ENCODE results near the gene ELFN2.

Gene ELFN2

DNA sequence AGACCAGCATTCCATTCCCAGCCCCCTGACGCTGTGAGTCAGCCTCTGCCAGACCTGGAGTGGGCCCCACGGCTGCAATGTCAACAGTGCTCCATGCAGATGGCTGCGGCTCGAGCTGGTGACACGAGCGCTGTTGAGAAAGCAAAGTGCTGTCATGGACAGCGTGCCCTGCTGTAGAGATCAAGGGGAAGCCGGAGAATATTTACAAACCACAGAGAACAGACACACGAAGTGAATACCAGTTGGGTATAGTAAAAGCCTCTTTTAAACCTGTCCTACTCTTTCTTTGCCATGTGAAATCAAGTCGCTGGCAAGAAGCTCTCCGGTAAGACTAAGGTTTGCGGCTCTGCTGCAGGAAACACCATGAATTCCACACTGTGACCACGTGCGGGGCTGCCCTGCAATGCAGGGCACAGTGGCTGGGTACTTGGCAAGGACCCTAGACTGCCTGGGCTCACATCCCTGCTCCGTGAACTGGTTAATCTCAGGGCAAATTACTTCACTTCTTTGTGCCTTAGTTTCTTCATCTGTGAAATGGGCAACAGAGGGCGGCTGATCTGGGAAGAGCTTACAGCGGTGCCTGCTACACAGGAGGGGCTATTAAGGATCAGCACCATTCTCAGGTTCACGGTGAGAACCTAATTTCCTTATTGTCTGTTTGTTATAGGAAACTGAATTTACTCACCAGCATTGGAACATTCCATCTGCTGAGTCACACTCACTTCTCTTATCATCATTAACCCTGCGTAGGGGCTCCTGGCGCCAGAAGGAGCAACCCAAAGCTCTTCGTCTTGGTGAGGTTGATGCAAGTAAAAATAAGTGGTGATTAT is 27.8 kb upstream of the ELFN2 start:
- DNase-seq: no peak

- DNase-seq: no peak
Measured at GRCh38 chr22:37453696-37454095, 26.4 kb upstream of the ELFN2 start.

- DNase-seq: no peak
Measured at GRCh38 chr22:37451218-37451617, 23.9 kb upstream of the ELFN2 start.

DNA sequence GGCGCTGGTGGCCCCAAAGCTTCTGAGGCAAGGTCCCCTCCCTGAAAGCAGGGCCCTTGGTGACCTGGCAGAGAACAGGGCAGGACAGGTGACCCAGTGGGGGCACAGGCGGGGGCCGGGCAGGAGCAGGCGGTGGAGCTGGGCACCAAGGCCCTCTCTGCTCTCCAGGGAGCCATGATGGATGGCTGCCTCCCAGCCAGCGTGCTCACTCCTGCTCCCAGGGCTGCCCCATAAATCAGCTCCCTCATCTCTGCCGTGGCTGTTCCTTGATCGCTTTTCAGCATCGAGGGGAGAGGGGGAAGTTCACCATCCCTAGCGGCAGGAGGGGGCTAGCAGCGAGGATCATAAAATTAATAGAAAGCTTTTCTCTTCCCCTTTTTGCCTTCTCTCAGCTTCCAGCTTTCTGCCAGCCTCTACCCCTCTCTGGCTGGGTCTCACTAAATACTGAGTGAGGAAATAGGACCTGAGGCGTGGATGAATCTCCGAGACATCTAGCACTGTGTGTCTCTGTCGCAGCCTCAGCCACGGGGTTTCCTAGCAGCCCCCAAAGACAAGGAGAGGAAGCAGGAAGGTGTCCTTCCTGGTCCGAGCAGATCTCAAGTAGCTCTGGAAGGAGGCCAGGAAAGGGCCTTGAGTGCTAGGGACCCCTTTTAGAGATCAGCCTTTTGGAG is 22.2 kb upstream of the ELFN2 start:
- DNase-seq: no peak

DNA sequence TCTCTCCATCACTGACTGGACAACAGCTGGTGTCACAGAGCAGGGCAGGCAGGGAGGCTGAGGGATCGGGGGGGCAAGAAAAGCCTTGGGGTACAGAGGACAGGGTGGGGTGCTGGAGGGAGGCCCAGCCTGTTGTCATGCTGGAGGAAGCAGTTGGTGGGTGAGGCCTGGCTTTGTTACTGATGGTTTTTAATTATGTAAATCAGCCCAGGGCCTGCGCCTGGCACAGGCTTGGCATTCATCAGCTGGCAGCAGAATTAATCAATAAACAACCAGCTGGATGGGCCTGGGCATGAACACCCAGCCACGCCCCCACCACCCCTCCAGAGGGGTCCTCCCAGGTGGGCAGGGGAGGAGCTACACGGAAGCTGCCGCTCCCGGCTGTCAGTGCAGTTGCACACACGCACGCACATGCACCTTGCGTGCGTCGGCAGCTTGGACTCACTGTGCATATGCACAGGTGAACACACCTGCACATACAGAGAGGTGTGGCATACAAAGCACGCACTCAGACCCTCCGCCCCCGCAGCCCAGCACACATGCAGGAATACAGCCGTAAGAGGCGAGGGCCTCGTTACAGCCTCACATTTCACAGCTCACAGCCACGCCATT is 21.3 kb upstream of the ELFN2 start:
- DNase-seq: no peak

DNA sequence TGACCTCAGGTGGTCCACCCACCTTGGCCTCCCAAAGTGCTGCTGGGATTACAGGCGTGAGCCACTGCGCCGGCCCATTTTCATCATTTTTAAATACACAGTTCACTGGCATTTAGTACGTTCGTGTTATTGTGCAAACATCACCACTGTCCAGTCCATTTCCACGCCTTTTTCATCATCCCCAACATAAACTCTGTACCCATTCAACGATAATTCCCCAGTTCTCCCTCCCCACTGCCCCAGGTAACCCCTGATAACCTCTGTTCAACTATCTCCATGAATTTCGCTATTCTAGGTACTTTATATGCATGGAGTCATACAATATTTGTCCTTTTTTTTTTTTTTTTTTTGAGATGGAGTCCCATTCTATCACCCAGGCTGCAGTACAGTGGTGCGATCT is 18.2 kb upstream of the ELFN2 start:
- no peak for DNase-seq

- DNase-seq: no peak
Measured at GRCh38 chr22:37443977-37444376, 16.7 kb upstream of the ELFN2 start.

DNA sequence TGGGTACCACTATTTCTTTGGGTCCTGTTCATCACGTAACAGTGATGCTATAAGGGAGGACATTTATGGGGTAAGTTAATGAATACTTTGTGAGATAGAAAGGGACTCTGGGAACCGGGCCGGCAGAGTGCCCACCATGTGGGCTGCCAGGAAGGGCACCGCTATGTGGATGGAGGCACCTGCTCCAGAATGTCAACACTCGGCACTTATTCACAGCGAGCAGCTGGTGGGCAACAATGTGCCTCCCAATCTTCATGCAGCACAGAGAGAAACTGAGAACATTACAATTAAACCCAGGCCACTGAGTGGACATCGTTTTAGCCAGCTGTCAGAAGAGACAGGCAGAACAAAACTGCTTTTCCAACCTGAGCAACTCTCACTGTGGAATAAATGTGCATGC is 15.8 kb upstream of the ELFN2 start:
- no peak for DNase-seq

DNA sequence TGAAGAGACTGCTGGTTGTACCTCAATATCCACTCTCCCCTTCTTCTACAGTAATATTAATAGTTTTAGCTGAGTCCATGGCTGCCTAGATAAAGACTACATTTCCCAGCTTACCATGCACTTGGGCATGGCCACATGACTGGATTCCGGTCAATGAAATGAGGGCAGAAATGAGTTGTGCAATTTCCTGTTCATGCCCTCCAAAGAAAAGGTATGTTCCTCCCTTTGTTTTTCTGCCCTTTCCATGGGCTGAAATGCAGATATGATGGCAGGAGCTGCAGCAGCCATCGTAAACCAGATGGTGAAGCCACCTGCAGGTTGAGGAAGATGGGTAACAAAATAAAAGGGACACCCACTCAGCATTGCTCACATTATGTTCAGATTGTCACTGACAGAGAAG is 15.3 kb upstream of the ELFN2 start:
- no peak for DNase-seq

DNA sequence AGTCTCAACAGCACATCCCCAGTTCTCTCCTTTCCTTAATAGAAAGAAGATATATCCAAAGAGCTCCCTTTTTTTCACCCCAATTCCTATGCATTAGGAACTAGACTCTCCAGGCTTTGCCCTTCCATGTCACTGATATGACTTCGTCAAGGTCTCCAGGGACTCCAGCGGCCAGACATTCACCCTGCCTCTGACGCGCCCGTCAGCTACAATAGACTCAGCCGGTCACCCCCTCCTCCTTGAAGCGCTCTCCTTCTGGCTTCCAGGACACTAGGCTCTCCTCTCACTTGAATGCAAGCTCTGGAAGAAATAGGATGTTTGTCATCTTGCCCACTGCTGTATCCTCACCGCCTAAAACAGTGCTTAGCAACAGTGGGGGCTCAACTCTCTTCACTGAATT is 14.9 kb upstream of the ELFN2 start:
- no peak for DNase-seq

DNA sequence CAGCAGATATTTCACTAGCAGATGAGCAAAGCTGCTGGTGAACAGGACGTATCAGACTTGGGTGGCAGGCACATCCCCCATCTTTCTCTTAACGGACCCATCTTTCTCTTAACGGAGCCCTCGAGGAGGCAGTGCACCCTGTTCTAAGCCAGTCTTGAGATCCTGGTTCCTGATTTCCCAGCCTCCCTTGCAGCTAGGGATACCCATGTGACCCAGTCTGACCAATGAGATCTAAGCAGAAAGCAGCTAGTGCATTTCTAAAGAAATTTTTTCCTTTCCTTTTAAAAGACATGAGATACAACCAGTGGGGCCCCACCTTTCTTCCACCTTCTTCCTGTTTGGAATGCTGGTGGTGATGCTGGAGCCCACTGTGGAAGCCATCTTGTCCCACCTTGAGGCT is 13.6 kb upstream of the ELFN2 start:
- DNase-seq: no peak

DNA sequence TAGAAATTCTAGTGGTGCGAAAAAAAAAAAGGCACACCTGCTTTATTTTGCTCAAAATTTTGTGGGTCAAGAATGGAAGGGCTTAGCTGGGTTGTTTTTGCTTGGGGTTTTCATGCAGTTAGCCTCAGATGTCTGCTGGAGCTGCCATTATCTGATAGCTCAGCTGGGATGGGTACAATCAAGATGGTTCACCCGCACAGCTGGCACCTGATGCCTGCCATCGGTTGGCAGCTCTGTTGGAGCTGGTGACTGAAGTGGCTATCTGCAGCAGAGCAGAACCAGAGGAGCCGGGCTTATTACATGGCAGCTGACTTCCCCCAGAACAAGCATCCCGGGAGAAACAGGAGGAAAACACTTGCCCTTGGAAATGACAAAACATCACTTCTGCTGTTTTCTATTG is 12.1 kb upstream of the ELFN2 start:
- no peak for DNase-seq

- no peak for DNase-seq
Measured at GRCh38 chr22:37435970-37436603, 8.8 kb upstream of the ELFN2 start.

DNA sequence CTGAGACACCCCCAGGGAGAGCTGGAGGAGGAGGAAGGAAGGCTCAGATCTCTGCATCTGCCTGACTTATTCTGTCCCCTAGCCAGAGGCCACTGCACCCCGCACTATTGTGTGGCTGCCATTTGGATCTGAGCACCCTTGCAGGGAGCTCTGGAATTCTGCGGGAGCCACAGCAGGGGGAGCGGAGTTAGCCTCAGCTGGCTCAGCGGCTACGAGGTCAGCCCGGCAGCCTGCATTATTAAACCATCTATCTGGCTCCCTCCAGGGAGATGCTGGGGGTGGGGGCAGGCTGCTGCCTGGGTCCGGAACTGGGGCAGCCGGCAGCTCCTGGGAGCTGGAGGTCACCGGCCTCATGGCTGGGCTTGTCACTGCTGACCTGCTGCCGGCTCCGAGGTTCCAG is 6.5 kb upstream of the ELFN2 start:
- no peak for DNase-seq

DNA sequence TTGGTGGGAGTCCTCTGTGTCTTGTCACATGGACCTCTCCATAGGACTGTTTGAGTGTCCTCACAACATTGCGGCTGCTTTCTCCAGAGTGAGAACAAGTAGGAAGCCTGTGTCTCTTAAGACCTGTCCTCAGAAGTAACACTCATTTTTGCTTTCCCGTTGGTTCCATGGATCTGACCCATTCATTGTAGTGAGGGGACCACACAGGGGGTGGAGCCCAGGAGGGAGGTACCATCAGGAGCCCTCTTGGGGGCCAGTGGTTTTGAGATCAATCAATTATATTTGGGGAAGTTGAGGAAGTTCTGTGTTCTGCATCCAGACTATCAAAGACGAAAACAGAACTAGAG is 5.4 kb upstream of the ELFN2 start:
- DNase-seq: no peak

GRCh38 chr22:37431801-37432707 is 4.8 kb upstream of the ELFN2 start:
- DNase-seq: no peak

DNA sequence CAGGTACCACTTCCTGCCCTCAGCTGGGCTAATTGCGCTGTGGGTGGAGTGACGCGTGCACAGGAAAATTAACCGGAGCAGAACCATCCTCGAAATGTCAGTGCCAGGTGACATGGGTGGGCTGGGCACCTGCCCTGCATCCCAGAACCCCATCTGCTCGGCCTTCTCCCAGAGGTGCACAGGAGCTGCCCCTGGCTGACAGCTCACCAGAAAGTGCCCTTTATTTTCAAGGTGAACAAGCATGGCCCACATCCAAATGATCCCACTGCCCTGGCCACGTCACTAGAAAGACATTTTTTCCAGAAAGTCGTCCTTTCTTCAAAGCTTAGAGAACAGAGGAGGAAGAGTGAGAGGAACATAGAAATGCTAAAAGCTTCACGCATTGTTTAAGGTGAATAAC is 4.1 kb upstream of the ELFN2 start:
- no peak for DNase-seq

- DNase-seq: no peak
Measured at GRCh38 chr22:37430941-37431340, 3.7 kb upstream of the ELFN2 start.

DNA sequence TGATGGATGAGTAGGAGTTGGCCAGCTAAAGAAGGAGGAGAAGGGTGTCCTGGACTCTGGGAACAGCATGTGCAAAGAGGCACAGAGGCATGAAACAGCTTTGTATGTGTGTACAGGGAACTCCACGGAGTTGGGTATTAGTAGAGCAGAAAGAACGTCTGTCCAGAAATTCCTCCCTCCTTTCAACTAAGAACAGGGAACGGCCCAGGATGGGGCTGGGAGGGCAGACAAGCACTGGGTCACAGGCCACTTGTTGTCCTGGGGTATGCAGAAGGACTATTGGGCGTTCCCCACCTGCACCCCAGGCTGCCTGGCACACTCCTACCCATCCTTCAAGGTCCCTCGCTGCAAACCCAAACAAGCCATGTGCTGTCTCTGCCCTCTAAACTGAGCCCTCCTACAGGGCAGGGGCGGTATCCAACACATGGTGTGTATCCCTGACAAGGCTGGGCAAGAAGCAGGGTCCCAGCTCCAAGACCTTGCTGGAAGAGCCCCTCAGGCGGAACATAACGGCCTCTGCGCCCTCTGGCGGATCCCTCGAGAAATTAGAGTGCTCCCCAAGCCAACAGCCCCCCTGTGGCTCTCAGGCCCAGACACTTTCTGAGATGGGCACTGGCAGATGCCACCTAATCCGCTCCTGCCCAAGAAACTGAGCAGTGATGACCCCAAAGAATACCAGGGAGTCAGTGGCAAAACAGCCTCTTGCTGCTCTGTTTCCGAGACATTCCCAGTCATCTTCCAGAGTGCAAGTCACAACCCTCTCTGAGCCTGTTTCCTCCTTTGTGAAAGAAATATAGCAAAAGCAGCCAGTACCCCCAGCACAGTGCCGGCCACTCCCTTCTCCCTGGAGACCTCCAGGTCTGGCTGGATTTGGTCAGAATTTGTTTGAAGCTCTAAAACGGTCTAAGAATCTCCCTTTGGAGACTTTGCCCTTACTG is 1.6 kb upstream of the ELFN2 start:
- DNase-seq: peak; percentile 71

- no peak for DNase-seq
Measured at GRCh38 chr22:37427711-37428635, 694 bp upstream of the ELFN2 start.

All from right forelimb (tissue), 1 donor.